PC-3 (cell line): ENCODE data around the gene PGLYRP4. TPM values are rescaled to one million over a fixed set of nuclear protein-coding genes. Genes with fewer than 3 reads are reported as not detected.

Source experiments
- ATAC-seq: fragments of 200-7000 bp; cut with Tn5 transposase; 2 replicates; pipeline ENCODE4 v1.9.1; 2020; ENCODE audit warnings: mild to moderate bottlenecking, moderate library complexity
- BruUV-seq: library from RNA; stranded (reverse); fragments of 400-500 nt; replicated peaks from 2 replicates; lab custom pipeline; 2021; lab: Mats Ljungman, UMichigan
- CTCF ChIA-PET: fragments of 300-600 bp; sonication (Branson Sonifier 250); formaldehyde crosslinking; loops from one replicate; lab custom pipeline; 2022; ENCODE audit warnings: antibody characterized with exemption; lab: Charles Lee
- POLR2A ChIA-PET: fragments of 300-600 bp; sonication (Branson Sonifier 250); formaldehyde crosslinking; loops from one replicate; lab custom pipeline; 2022; ENCODE audit warnings: antibody characterized with exemption; ENCODE audit not compliant: unreplicated experiment; lab: Charles Lee
- DNase-seq: peaks from one replicate; pipeline ENCODE4 v3.0.0-alpha.2; 2015
- H2AFZ ChIP-seq: fragments of 300-600 bp; sonication (generic); 2 replicates; pipeline ENCODE4 v1.6.0; 2016; ENCODE audit warnings: antibody characterized with exemption, low read length
- H3F3A ChIP-seq: fragments of 300-600 bp; sonication (generic); one replicate; pipeline ENCODE4 v1.6.0; 2017; ENCODE audit warnings: antibody characterized with exemption, low read length, control low read depth, mild to moderate bottlenecking; ENCODE audit not compliant: unreplicated experiment
- H3K27ac ChIP-seq: fragments of 300-600 bp; sonication (generic); 2 replicates; pipeline ENCODE4 v1.5.1; 2016; ENCODE audit warnings: mild to moderate bottlenecking, low read length
- H3K27me3 ChIP-seq: fragments of 300-600 bp; sonication (generic); 2 replicates; pipeline ENCODE4 v1.6.1; 2016; ENCODE audit warnings: low read length, mixed read lengths
- H3K36me3 ChIP-seq: fragments of 300-600 bp; sonication (generic); 2 replicates; pipeline ENCODE4 v1.6.1; 2016; ENCODE audit warnings: low read depth, mixed run types, low read length, mixed read lengths
- H3K4me1 ChIP-seq: fragments of 300-600 bp; sonication (generic); 2 replicates; pipeline ENCODE4 v1.5.1; 2016; ENCODE audit warnings: low read length; ENCODE audit not compliant: insufficient read depth
- H3K4me2 ChIP-seq: fragments of 300-600 bp; sonication (generic); 2 replicates; pipeline ENCODE4 v1.6.0; 2016; ENCODE audit warnings: low read length
- H3K4me3 ChIP-seq: fragments of 300-600 bp; sonication (generic); 2 replicates; pipeline ENCODE4 v1.5.1; 2016; ENCODE audit warnings: mild to moderate bottlenecking, low read length, mixed read lengths
- H3K79me2 ChIP-seq: fragments of 300-600 bp; sonication (generic); 2 replicates; pipeline ENCODE4 v1.6.1; 2017; ENCODE audit warnings: low read length, mixed read lengths
- H3K9ac ChIP-seq: fragments of 300-600 bp; sonication (generic); 2 replicates; pipeline ENCODE4 v1.6.0; 2016; ENCODE audit warnings: mild to moderate bottlenecking, low read length
- H3K9me2 ChIP-seq: fragments of 300-600 bp; sonication (generic); replicated peaks from 2 replicates; pipeline ENCODE4 v1.6.1; 2016; ENCODE audit warnings: mixed run types, low read length, mixed read lengths
- H3K9me3 ChIP-seq: fragments of 300-600 bp; sonication (generic); 2 replicates; pipeline ENCODE4 v1.6.1; 2016; ENCODE audit warnings: low read length, mixed read lengths
- H4K20me1 ChIP-seq: fragments of 300-600 bp; sonication (generic); 2 replicates; pipeline ENCODE4 v1.6.1; 2016; ENCODE audit warnings: low read length, mixed read lengths
- CTCF ChIP-seq: fragments of 300-600 bp; sonication (generic); conservative IDR thresholded peaks from 2 replicates; pipeline ENCODE4 v1.5.1; 2017; ENCODE audit warnings: antibody characterized with exemption, low read depth, mild to moderate bottlenecking, low read length
- EZH2 ChIP-seq: fragments of 300-600 bp; sonication (generic); IDR thresholded peaks from one replicate; pipeline ENCODE4 v1.6.1; 2017; ENCODE audit warnings: antibody characterized with exemption, mild to moderate bottlenecking, low read length; ENCODE audit not compliant: unreplicated experiment
- EZH2phosphoT487 ChIP-seq: fragments of 300-600 bp; sonication (generic); IDR thresholded peaks from 2 replicates; pipeline ENCODE4 v1.6.1; 2018; ENCODE audit warnings: mild to moderate bottlenecking, antibody characterized with exemption, low read length, borderline replicate concordance
- intact Hi-C: fragments of 100-400 bp; cut with micrococcal nuclease; formaldehyde crosslinking; loops from 2 replicates; pipeline ENCODE4 v1.9.0; 2023
- total RNA-seq: library from RNA; depleted of rRNA; stranded (reverse); fragments of >200 nt; gene quantifications from 2 replicates; pipeline ENCODE4 v1.2.3, GENCODE V29; 2014

Gene PGLYRP4
- total RNA-seq, 1 experiment from 2014 or later = not detected

- Histone ChIP-seq H3K27me3 (peaks cover 97% of the 10 kb centered on the region), H3K4me3 (no peak overlapping the region), H2AFZ (no peak overlapping the region), H3K36me3 (no peaks in the 10 kb centered on the region), H3K79me2 (no peaks in the 10 kb centered on the region), H3K4me1 (no peaks in the 10 kb centered on the region), H3K9ac (no peak overlapping the region), H3K9me2 (no peaks in the 10 kb centered on the region), H3F3A (no peaks in the 10 kb centered on the region), H3K9me3 (no peaks in the 10 kb centered on the region), H4K20me1 (no peaks in the 10 kb centered on the region), H3K4me2 (no peak overlapping the region), H3K27ac (no peak overlapping the region)
- DNase-seq (no peak), ATAC-seq (no peak)
- BruUV-seq = no TSS peak
- TF ChIP-seq EZH2 (no peak), CTCF (no peak), EZH2phosphoT487 (no peak)
- POLR2A ChIA-PET = no interaction called here
- intact Hi-C loops = no loop called here
- CTCF ChIA-PET = no interaction called here
Measured at GRCh38 chr1:153345187-153346076, 3.2 kb downstream of the PGLYRP4 start.

- ChIA-PET CTCF (no interaction called here), POLR2A (no interaction called here)
- Histone ChIP-seq H3F3A (no peaks in the 10 kb centered on the region), H4K20me1 (no peaks in the 10 kb centered on the region), H3K79me2 (no peaks in the 10 kb centered on the region), H3K36me3 (no peaks in the 10 kb centered on the region), H3K27ac (no peak overlapping the region), H3K9me2 (no peaks in the 10 kb centered on the region), H3K27me3 (peaks cover 97% of the 10 kb centered on the region), H3K4me2 (no peak overlapping the region), H3K4me1 (no peaks in the 10 kb centered on the region), H3K4me3 (no peak overlapping the region), H3K9me3 (no peaks in the 10 kb centered on the region), H2AFZ (no peak overlapping the region), H3K9ac (no peak overlapping the region)
- TF ChIP-seq CTCF (no peak), EZH2phosphoT487 (no peak), EZH2 (no peak)
- DNase-seq (no peak), ATAC-seq (no peak)
- intact Hi-C loops = no loop called here
- no TSS peak for BruUV-seq
Measured at GRCh38 chr1:153344718-153345025, 4.0 kb downstream of the PGLYRP4 start.
